ENCODE results near the gene CEACAM6. TPM values are rescaled to one million over a fixed set of nuclear protein-coding genes. Genes with fewer than 3 reads are reported as not detected.

The CEACAM6 gene
- total and polyA plus RNA-seq, 2 experiments from 2014 or later = not detected

DNA sequence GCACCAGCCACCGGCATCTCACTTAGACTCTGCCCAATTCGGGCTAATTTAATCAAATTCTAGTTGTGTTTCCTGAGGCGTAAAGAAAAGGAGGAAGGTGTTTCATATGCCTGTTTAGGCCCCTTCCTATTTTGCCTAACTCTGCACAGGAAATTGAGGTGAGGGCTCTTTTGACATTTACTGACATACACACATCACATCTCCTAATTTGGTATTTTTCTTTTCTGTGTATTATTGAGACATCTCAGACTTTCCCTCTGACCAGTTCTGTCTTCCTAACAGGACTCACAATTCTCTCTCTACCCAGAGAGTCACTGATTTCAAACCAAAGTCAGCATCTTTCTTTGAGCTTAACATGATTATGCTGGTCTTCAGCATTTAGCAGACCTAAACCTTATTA, 49.0 kb downstream of the CEACAM6 start (continued):
- TF ChIP-seq, protein P1, sequence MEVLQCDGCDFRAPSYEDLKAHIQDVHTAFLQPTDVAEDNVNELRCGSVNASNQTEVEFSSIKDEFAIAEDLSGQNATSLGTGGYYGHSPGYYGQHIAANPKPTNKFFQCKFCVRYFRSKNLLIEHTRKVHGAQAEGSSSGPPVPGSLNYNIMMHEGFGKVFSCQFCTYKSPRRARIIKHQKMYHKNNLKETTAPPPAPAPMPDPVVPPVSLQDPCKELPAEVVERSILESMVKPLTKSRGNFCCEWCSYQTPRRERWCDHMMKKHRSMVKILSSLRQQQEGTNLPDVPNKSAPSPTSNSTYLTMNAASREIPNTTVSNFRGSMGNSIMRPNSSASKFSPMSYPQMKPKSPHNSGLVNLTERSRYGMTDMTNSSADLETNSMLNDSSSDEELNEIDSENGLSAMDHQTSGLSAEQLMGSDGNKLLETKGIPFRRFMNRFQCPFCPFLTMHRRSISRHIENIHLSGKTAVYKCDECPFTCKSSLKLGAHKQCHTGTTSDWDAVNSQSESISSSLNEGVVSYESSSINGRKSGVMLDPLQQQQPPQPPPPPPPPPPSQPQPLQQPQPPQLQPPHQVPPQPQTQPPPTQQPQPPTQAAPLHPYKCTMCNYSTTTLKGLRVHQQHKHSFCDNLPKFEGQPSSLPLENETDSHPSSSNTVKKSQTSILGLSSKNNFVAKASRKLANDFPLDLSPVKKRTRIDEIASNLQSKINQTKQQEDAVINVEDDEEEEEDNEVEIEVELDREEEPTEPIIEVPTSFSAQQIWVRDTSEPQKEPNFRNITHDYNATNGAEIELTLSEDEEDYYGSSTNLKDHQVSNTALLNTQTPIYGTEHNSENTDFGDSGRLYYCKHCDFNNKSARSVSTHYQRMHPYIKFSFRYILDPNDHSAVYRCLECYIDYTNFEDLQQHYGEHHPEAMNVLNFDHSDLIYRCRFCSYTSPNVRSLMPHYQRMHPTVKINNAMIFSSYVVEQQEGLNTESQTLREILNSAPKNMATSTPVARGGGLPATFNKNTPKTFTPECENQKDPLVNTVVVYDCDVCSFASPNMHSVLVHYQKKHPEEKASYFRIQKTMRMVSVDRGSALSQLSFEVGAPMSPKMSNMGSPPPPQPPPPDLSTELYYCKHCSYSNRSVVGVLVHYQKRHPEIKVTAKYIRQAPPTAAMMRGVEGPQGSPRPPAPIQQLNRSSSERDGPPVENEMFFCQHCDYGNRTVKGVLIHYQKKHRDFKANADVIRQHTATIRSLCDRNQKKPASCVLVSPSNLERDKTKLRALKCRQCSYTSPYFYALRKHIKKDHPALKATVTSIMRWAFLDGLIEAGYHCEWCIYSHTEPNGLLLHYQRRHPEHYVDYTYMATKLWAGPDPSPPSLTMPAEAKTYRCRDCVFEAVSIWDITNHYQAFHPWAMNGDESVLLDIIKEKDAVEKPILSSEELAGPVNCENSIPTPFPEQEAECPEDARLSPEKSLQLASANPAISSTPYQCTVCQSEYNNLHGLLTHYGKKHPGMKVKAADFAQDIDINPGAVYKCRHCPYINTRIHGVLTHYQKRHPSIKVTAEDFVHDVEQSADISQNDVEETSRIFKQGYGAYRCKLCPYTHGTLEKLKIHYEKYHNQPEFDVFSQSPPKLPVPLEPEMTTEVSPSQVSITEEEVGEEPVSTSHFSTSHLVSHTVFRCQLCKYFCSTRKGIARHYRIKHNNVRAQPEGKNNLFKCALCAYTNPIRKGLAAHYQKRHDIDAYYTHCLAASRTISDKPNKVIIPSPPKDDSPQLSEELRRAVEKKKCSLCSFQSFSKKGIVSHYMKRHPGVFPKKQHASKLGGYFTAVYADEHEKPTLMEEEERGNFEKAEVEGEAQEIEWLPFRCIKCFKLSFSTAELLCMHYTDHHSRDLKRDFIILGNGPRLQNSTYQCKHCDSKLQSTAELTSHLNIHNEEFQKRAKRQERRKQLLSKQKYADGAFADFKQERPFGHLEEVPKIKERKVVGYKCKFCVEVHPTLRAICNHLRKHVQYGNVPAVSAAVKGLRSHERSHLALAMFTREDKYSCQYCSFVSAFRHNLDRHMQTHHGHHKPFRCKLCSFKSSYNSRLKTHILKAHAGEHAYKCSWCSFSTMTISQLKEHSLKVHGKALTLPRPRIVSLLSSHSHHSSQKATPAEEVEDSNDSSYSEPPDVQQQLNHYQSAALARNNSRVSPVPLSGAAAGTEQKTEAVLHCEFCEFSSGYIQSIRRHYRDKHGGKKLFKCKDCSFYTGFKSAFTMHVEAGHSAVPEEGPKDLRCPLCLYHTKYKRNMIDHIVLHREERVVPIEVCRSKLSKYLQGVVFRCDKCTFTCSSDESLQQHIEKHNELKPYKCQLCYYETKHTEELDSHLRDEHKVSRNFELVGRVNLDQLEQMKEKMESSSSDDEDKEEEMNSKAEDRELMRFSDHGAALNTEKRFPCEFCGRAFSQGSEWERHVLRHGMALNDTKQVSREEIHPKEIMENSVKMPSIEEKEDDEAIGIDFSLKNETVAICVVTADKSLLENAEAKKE (CRISPR knock-in tag; IDR thresholded peaks at IDR 0.05) = no peak
- TF ChIP-seq ZNF331 (CRISPR knock-in tag; IDR thresholded peaks at IDR 0.05; ENCODE audit: low read depth) = no peak
- TF ChIP-seq, protein P2, sequence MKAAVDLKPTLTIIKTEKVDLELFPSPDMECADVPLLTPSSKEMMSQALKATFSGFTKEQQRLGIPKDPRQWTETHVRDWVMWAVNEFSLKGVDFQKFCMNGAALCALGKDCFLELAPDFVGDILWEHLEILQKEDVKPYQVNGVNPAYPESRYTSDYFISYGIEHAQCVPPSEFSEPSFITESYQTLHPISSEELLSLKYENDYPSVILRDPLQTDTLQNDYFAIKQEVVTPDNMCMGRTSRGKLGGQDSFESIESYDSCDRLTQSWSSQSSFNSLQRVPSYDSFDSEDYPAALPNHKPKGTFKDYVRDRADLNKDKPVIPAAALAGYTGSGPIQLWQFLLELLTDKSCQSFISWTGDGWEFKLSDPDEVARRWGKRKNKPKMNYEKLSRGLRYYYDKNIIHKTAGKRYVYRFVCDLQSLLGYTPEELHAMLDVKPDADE (IDR thresholded peaks at IDR 0.05) = no peak
- TF ChIP-seq NANOG (IDR thresholded peaks at IDR 0.05; ENCODE audit: borderline replicate concordance) = no peak
- no peak for TF ChIP-seq STAT1 (IDR thresholded peaks at IDR 0.05; ENCODE audit: unreplicated experiment)
- no peak for TF ChIP-seq CREB1 (CRISPR knock-in tag; IDR thresholded peaks at IDR 0.05; ENCODE audit: low read depth)
- no peak for TF ChIP-seq ZNF114 (CRISPR knock-in tag; IDR thresholded peaks at IDR 0.05)
- TF ChIP-seq, protein P3, sequence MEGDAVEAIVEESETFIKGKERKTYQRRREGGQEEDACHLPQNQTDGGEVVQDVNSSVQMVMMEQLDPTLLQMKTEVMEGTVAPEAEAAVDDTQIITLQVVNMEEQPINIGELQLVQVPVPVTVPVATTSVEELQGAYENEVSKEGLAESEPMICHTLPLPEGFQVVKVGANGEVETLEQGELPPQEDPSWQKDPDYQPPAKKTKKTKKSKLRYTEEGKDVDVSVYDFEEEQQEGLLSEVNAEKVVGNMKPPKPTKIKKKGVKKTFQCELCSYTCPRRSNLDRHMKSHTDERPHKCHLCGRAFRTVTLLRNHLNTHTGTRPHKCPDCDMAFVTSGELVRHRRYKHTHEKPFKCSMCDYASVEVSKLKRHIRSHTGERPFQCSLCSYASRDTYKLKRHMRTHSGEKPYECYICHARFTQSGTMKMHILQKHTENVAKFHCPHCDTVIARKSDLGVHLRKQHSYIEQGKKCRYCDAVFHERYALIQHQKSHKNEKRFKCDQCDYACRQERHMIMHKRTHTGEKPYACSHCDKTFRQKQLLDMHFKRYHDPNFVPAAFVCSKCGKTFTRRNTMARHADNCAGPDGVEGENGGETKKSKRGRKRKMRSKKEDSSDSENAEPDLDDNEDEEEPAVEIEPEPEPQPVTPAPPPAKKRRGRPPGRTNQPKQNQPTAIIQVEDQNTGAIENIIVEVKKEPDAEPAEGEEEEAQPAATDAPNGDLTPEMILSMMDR (conservative IDR thresholded peaks at IDR 0.05; ENCODE audit: low read depth in 2 of 2) = no peak
- no peak for TF ChIP-seq EZH2phosphoT487 (IDR thresholded peaks at IDR 0.05; ENCODE audit: unreplicated experiment)

All from GM23338 (cell line).